ENCODE data around the gene ATP6V0C.
"Not testable (repeated sequence)": the region's sequence is repeated elsewhere in the genome, so short reads cannot be mapped to it uniquely, and the experiment has no call there.

The ATP6V0C gene

GRCh38 chr16:2540912-2541311 lies 27.2 kb downstream of the ATP6V0C start:
- H3K36me3 ChIP-seq (ENCODE audit: insufficient read depth, low read length); H3K9me3 ChIP-seq (ENCODE audit: control insufficient read depth, insufficient read depth, low read length); H3K4me1 ChIP-seq (ENCODE audit: insufficient read depth, low read length); H3K9ac ChIP-seq (ENCODE audit: low read depth, low read length): not testable (repeated sequence)

- not testable (repeated sequence) for H3K36me3 ChIP-seq (ENCODE audit: insufficient read depth, low read length); H3K9ac ChIP-seq (ENCODE audit: low read depth, low read length); H3K4me1 ChIP-seq (ENCODE audit: insufficient read depth, low read length); H3K9me3 ChIP-seq (ENCODE audit: control insufficient read depth, insufficient read depth, low read length)
These were observed 27.7 kb downstream of the ATP6V0C start for GRCh38 chr16:2541409-2541808.

- H3K36me3 ChIP-seq (ENCODE audit: insufficient read depth, low read length); H3K4me1 ChIP-seq (ENCODE audit: insufficient read depth, low read length); H3K9me3 ChIP-seq (ENCODE audit: control insufficient read depth, insufficient read depth, low read length); H3K9ac ChIP-seq (ENCODE audit: low read depth, low read length): not testable (repeated sequence)
These were observed 30.0 kb downstream of the ATP6V0C start for GRCh38 chr16:2543771-2544170.

GRCh38 chr16:2550283-2550878 lies 36.6 kb downstream of the ATP6V0C start:
- H3K9ac ChIP-seq (ENCODE audit: low read depth, low read length); H3K36me3 ChIP-seq (ENCODE audit: insufficient read depth, low read length); H3K4me1 ChIP-seq (ENCODE audit: insufficient read depth, low read length); H3K9me3 ChIP-seq (ENCODE audit: control insufficient read depth, insufficient read depth, low read length): not testable (repeated sequence)

GRCh38 chr16:2551420-2551889 lies 37.7 kb downstream of the ATP6V0C start:
- not testable (repeated sequence) for H3K36me3 ChIP-seq (ENCODE audit: insufficient read depth, low read length); H3K9ac ChIP-seq (ENCODE audit: low read depth, low read length); H3K9me3 ChIP-seq (ENCODE audit: control insufficient read depth, insufficient read depth, low read length); H3K4me1 ChIP-seq (ENCODE audit: insufficient read depth, low read length)

GRCh38 chr16:2554709-2555425 lies 41.1 kb downstream of the ATP6V0C start:
- H3K36me3 ChIP-seq (ENCODE audit: insufficient read depth, low read length); H3K9me3 ChIP-seq (ENCODE audit: control insufficient read depth, insufficient read depth, low read length); H3K9ac ChIP-seq (ENCODE audit: low read depth, low read length); H3K4me1 ChIP-seq (ENCODE audit: insufficient read depth, low read length): not testable (repeated sequence)

GRCh38 chr16:2557150-2557549 lies 43.4 kb downstream of the ATP6V0C start:
- H3K9ac ChIP-seq (ENCODE audit: low read depth, low read length); H3K4me1 ChIP-seq (ENCODE audit: insufficient read depth, low read length); H3K36me3 ChIP-seq (ENCODE audit: insufficient read depth, low read length); H3K9me3 ChIP-seq (ENCODE audit: control insufficient read depth, insufficient read depth, low read length): not testable (repeated sequence)

- not testable (repeated sequence) for H3K36me3 ChIP-seq (ENCODE audit: insufficient read depth, low read length); H3K9ac ChIP-seq (ENCODE audit: low read depth, low read length); H3K9me3 ChIP-seq (ENCODE audit: control insufficient read depth, insufficient read depth, low read length); H3K4me1 ChIP-seq (ENCODE audit: insufficient read depth, low read length)
These were observed 46.5 kb downstream of the ATP6V0C start for GRCh38 chr16:2560131-2560797.

GRCh38 chr16:2560798-2561133 lies 47.0 kb downstream of the ATP6V0C start:
- H3K9ac ChIP-seq (ENCODE audit: low read depth, low read length); H3K9me3 ChIP-seq (ENCODE audit: control insufficient read depth, insufficient read depth, low read length): not testable (repeated sequence)

GRCh38 chr16:2567506-2567905 lies 53.8 kb downstream of the ATP6V0C start:
- not testable (repeated sequence) for H3K9ac ChIP-seq (ENCODE audit: low read depth, low read length); H3K36me3 ChIP-seq (ENCODE audit: insufficient read depth, low read length); H3K4me1 ChIP-seq (ENCODE audit: insufficient read depth, low read length); H3K9me3 ChIP-seq (ENCODE audit: control insufficient read depth, insufficient read depth, low read length)

More at GRCh38 chr16:2560798-2561133, 47.0 kb downstream of the ATP6V0C start:
- not testable (repeated sequence) for H3K36me3 ChIP-seq (ENCODE audit: insufficient read depth, low read length); H3K4me1 ChIP-seq (ENCODE audit: insufficient read depth, low read length)

- not testable (repeated sequence) for H3K9ac ChIP-seq (ENCODE audit: low read depth, low read length); H3K4me1 ChIP-seq (ENCODE audit: insufficient read depth, low read length); H3K36me3 ChIP-seq (ENCODE audit: insufficient read depth, low read length); H3K9me3 ChIP-seq (ENCODE audit: control insufficient read depth, insufficient read depth, low read length)
These were observed 54.8 kb downstream of the ATP6V0C start for GRCh38 chr16:2568573-2568972.

All from ES-I3 (cell line).